CD4-positive, alpha-beta memory T cell (primary cell): ENCODE measurements around the gene ARHGAP24. TPM values are rescaled to one million over a fixed set of nuclear protein-coding genes. Genes with fewer than 3 reads are reported as not detected.
"Not testable (repeated sequence)": the region's sequence is repeated elsewhere in the genome, so short reads cannot be mapped to it uniquely, and the experiment has no call there.

Source experiments
- CTCF ChIA-PET: fragments of 350-600 bp; sonication (Branson Sonifier 250); formaldehyde crosslinking; loops from one replicate; lab custom pipeline; 2021; ENCODE audit warnings: inconsistent platforms; ENCODE audit not compliant: partially characterized antibody; lab: Charles Lee
- POLR2A ChIA-PET: fragments of 350-600 bp; sonication (Branson Sonifier 250); formaldehyde crosslinking; loops from one replicate; lab custom pipeline; 2021; ENCODE audit not compliant: partially characterized antibody; lab: Charles Lee
- DNase-seq, 5 donors: peaks; one replicate each; pipeline versions ENCODE4 v3.0.0 to v3.0.0-alpha.2; 2020 to 2022; ENCODE audit warnings: mixed read lengths in 1 of 5
- H3K27ac ChIP-seq: one replicate; pipeline ENCODE4 v1.7.0; 2013; ENCODE audit warnings: low read depth, low read length
- H3K27me3 ChIP-seq: 2 replicates; pipeline ENCODE4 v1.7.0; 2013; ENCODE audit warnings: mild to moderate bottlenecking, low read length, moderate library complexity; ENCODE audit not compliant: insufficient read depth
- H3K36me3 ChIP-seq: 2 replicates; pipeline ENCODE4 v1.7.0; 2013; ENCODE audit warnings: mild to moderate bottlenecking, low read length, moderate library complexity; ENCODE audit not compliant: insufficient read depth
- H3K4me1 ChIP-seq: 2 replicates; pipeline ENCODE4 v1.7.0; 2013; ENCODE audit warnings: mild to moderate bottlenecking, low read length, moderate library complexity; ENCODE audit not compliant: insufficient read depth
- H3K4me3 ChIP-seq, 2 donors: one replicate each; pipeline ENCODE4 v1.7.0; 2013; ENCODE audit warnings: low read length in 2 of 2, mild to moderate bottlenecking in 1 of 2
- H3K9me3 ChIP-seq, 2 donors: one replicate each; pipeline ENCODE4 v1.7.0; 2013; ENCODE audit warnings: low read length in 2 of 2, control low read depth in 1 of 2; ENCODE audit not compliant: control insufficient read depth in 1 of 2
- H3K27ac Mint-ChIP-seq, 7 donors: one replicate each; pipeline ENCODE4 v1.8.0; 2020 to 2021; ENCODE audit warnings: mixed read lengths in 7 of 7, mild to moderate bottlenecking in 6 of 7, inconsistent platforms in 3 of 7, moderate library complexity in 3 of 7
- H3K27me3 Mint-ChIP-seq, 2 donors: one replicate each; pipeline ENCODE4 v1.8.0; 2020 to 2021; ENCODE audit warnings: mixed read lengths in 2 of 2
- H3K36me3 Mint-ChIP-seq, 2 donors: one replicate each; pipeline ENCODE4 v1.8.0; 2020 to 2021; ENCODE audit warnings: mixed read lengths in 2 of 2, inconsistent platforms in 1 of 2, mild to moderate bottlenecking in 1 of 2
- H3K4me1 Mint-ChIP-seq, 4 donors: one replicate each; pipeline ENCODE4 v1.8.0; 2020 to 2021; ENCODE audit warnings: mixed read lengths in 4 of 4, mild to moderate bottlenecking in 1 of 4
- H3K4me3 Mint-ChIP-seq, 8 donors: one replicate each; pipeline ENCODE4 v1.8.0; 2020 to 2021; ENCODE audit warnings: mixed read lengths in 8 of 8, mild to moderate bottlenecking in 7 of 8, moderate library complexity in 6 of 8, inconsistent platforms in 3 of 8
- H3K9me3 Mint-ChIP-seq, 8 donors: one replicate each; pipeline ENCODE4 v1.8.0; 2020 to 2021; ENCODE audit warnings: mixed read lengths in 8 of 8, mild to moderate bottlenecking in 5 of 8, inconsistent platforms in 3 of 8, moderate library complexity in 1 of 8
- intact Hi-C: fragments of 100-400 bp; cut with micrococcal nuclease; formaldehyde crosslinking; loops from one replicate; pipeline ENCODE4 v1.15.1; 2023
- polyA plus RNA-seq, 2 donors: library from polyadenylated mRNA; unstranded; fragments of 300-500 nt; fragmentation: Illumina TruSeq; gene quantifications; one replicate each; pipeline ENCODE4 v1.2.3, GENCODE V29; 2021
- total RNA-seq, 2 experiments: library from RNA; stranded (reverse); gene quantifications; one replicate each; pipeline ENCODE4 v1.2.3, GENCODE V29; 2021

Gene ARHGAP24
- total and polyA plus RNA-seq, 4 experiments from 2014 or later, result 0.30 TPM; not detected in 3

- no peaks in the 10 kb centered on the region for H3K4me1 ChIP-seq
- H3K4me3 Mint-ChIP-seq, result no peak overlapping the region
- no peak overlapping the region for H3K27ac Mint-ChIP-seq
- CTCF ChIA-PET, result no interaction called here
- no peaks in the 10 kb centered on the region for H3K27me3 ChIP-seq
- POLR2A ChIA-PET, result no interaction called here
- no peak overlapping the region for H3K4me3 ChIP-seq
- H3K36me3 Mint-ChIP-seq, result no peaks in the 10 kb centered on the region
- H3K36me3 ChIP-seq, result no peaks in the 10 kb centered on the region
- intact Hi-C loops, result no loop called here
- DNase-seq, result no peak
- peaks cover 0 to 3% (median 0%) of the 10 kb centered on the region in 8 donors for H3K9me3 Mint-ChIP-seq
- H3K9me3 ChIP-seq, result no peaks in the 10 kb centered on the region
- no peaks in the 10 kb centered on the region for H3K4me1 Mint-ChIP-seq
- no peaks in the 10 kb centered on the region for H3K27me3 Mint-ChIP-seq
- H3K27ac ChIP-seq, result no peak overlapping the region
These were observed 540.7 kb downstream of the ARHGAP24 start for GRCh38 chr4:86015412-86016350.

GRCh38 chr4:86019362-86019761, 544.4 kb downstream of the ARHGAP24 start:
- POLR2A ChIA-PET, result no interaction called here
- no peaks in the 10 kb centered on the region for H3K36me3 Mint-ChIP-seq
- no peak overlapping the region for H3K27ac Mint-ChIP-seq
- no peaks in the 10 kb centered on the region for H3K4me1 Mint-ChIP-seq
- intact Hi-C loops, result no loop called here
- Histone ChIP-seq H3K4me1 (no peaks in the 10 kb centered on the region), H3K9me3 (no peaks in the 10 kb centered on the region), H3K27ac (no peak overlapping the region), H3K4me3 (no peak overlapping the region), H3K36me3 (no peaks in the 10 kb centered on the region), H3K27me3 (no peaks in the 10 kb centered on the region)
- peaks cover 0 to 6% (median 0%) of the 10 kb centered on the region in 8 donors for H3K9me3 Mint-ChIP-seq
- no peak overlapping the region for H3K4me3 Mint-ChIP-seq
- DNase-seq, result no peak
- CTCF ChIA-PET, result no interaction called here
- H3K27me3 Mint-ChIP-seq, result no peaks in the 10 kb centered on the region

GRCh38 chr4:86019906-86020305, 545.0 kb downstream of the ARHGAP24 start:
- no peaks in the 10 kb centered on the region for H3K36me3 Mint-ChIP-seq
- H3K4me1 Mint-ChIP-seq, result no peaks in the 10 kb centered on the region
- DNase-seq, result no peak
- ChIA-PET CTCF (no interaction called here), POLR2A (no interaction called here)
- H3K27ac Mint-ChIP-seq, result no peak overlapping the region
- peaks cover 0 to 6% (median 0%) of the 10 kb centered on the region in 8 donors for H3K9me3 Mint-ChIP-seq
- Histone ChIP-seq H3K4me3 (no peak overlapping the region), H3K27me3 (no peaks in the 10 kb centered on the region), H3K27ac (no peak overlapping the region), H3K4me1 (no peaks in the 10 kb centered on the region), H3K9me3 (no peaks in the 10 kb centered on the region), H3K36me3 (no peaks in the 10 kb centered on the region)
- intact Hi-C loops, result no loop called here
- no peaks in the 10 kb centered on the region for H3K27me3 Mint-ChIP-seq
- no peak overlapping the region for H3K4me3 Mint-ChIP-seq

- H3K36me3 ChIP-seq, H3K27ac Mint-ChIP-seq, H3K27me3 ChIP-seq, H3K27me3 Mint-ChIP-seq, H3K9me3 Mint-ChIP-seq, POLR2A ChIA-PET, H3K4me1 ChIP-seq, H3K4me3 ChIP-seq, intact Hi-C loops, CTCF ChIA-PET, H3K36me3 Mint-ChIP-seq, DNase-seq, H3K9me3 ChIP-seq, H3K27ac ChIP-seq, H3K4me3 Mint-ChIP-seq, H3K4me1 Mint-ChIP-seq: not testable (repeated sequence)
These were observed 546.7 kb downstream of the ARHGAP24 start for GRCh38 chr4:86021671-86022070.

GRCh38 chr4:86026720-86027119, 551.8 kb downstream of the ARHGAP24 start:
- H3K27ac ChIP-seq, result no peak overlapping the region
- no peak overlapping the region for H3K4me3 ChIP-seq
- H3K27me3 Mint-ChIP-seq, result no peaks in the 10 kb centered on the region
- DNase-seq, result no peak
- H3K4me1 Mint-ChIP-seq, result no peaks in the 10 kb centered on the region
- no peak overlapping the region for H3K4me3 Mint-ChIP-seq
- H3K4me1 ChIP-seq, result no peaks in the 10 kb centered on the region
- H3K9me3 ChIP-seq, result no peaks in the 10 kb centered on the region
- no peaks in the 10 kb centered on the region for H3K36me3 Mint-ChIP-seq
- ChIA-PET POLR2A (no interaction called here), CTCF (interaction anchor here (1.5 kb wide), 1 partner anchor 17 kb away, joined by 4 read pairs; no protein-coding TSS in a partner anchor)
- peaks cover 0 to 6% (median under 1%) of the 10 kb centered on the region in 8 donors for H3K9me3 Mint-ChIP-seq
- H3K27ac Mint-ChIP-seq, result no peak overlapping the region
- no peaks in the 10 kb centered on the region for H3K27me3 ChIP-seq
- intact Hi-C loops, result no loop called here
- no peaks in the 10 kb centered on the region for H3K36me3 ChIP-seq

GRCh38 chr4:86031927-86032326, 557.0 kb downstream of the ARHGAP24 start:
- Mint-ChIP-seq H3K36me3 (no peaks in the 10 kb centered on the region), H3K4me1 (no peaks in the 10 kb centered on the region), H3K4me3 (no peak overlapping the region), H3K9me3 (peaks cover 0 to 5% (median under 1%) of the 10 kb centered on the region in 8 donors), H3K27ac (no peak overlapping the region), H3K27me3 (peaks cover 0 to 4% of the 10 kb centered on the region in 2 donors)
- intact Hi-C loops, result no loop called here
- no peaks in the 10 kb centered on the region for H3K4me1 ChIP-seq
- ChIA-PET CTCF (no interaction called here), POLR2A (no interaction called here)
- no peaks in the 10 kb centered on the region for H3K36me3 ChIP-seq
- H3K27me3 ChIP-seq, result no peaks in the 10 kb centered on the region
- no peak overlapping the region for H3K4me3 ChIP-seq
- no peak for DNase-seq
- H3K9me3 ChIP-seq, result no peaks in the 10 kb centered on the region
- H3K27ac ChIP-seq, result no peak overlapping the region

GRCh38 chr4:86032476-86033022, 557.6 kb downstream of the ARHGAP24 start:
- ChIA-PET POLR2A (no interaction called here), CTCF (no interaction called here)
- intact Hi-C loops, result no loop called here
- Histone ChIP-seq H3K36me3 (no peaks in the 10 kb centered on the region), H3K4me3 (no peak overlapping the region), H3K27ac (no peak overlapping the region), H3K4me1 (no peaks in the 10 kb centered on the region), H3K27me3 (no peaks in the 10 kb centered on the region), H3K9me3 (no peaks in the 10 kb centered on the region)
- Mint-ChIP-seq H3K4me3 (no peak overlapping the region), H3K27ac (no peak overlapping the region), H3K36me3 (no peaks in the 10 kb centered on the region), H3K4me1 (no peaks in the 10 kb centered on the region), H3K27me3 (peaks cover 0 to 4% of the 10 kb centered on the region in 2 donors), H3K9me3 (peaks cover 0 to 5% (median under 1%) of the 10 kb centered on the region in 8 donors)
- DNase-seq, result no peak
